IMR-90 (cell line): Measurements from ENCODE around the gene PRKACB. TPM values are rescaled to one million over a fixed set of nuclear protein-coding genes. Genes with fewer than 3 reads are reported as not detected.

Experiments used
- ATAC-seq: fragments of 200-7000 bp; cut with Tn5 transposase; 2 replicates; pipeline ENCODE4 v1.9.1; 2020; ENCODE audit warnings: low read depth, mild to moderate bottlenecking, moderate library complexity
- BruUV-seq: library from RNA; stranded (reverse); fragments of 400-500 nt; replicated peaks from 2 replicates; lab custom pipeline; 2021; lab: Mats Ljungman, UMichigan
- CTCF ChIA-PET: fragments of 300-600 bp; formaldehyde crosslinking; extraction: SDS; loops from one replicate; lab custom pipeline; 2021; ENCODE audit warnings: antibody characterized with exemption; lab: Yijun Ruan, JAX
- POLR2A ChIA-PET: fragments of 300-600 bp; sonication (Branson Sonifier 250); formaldehyde crosslinking; loops from one replicate; lab custom pipeline; 2022; ENCODE audit warnings: antibody characterized with exemption; ENCODE audit not compliant: unreplicated experiment; lab: Charles Lee
- DNase-seq: peaks from one replicate; pipeline ENCODE4 v3.0.0; 2013
- H2AFZ ChIP-seq: replicated peaks from 2 replicates; pipeline ENCODE3; 2013; ENCODE audit warnings: low read length, mild to moderate bottlenecking; ENCODE audit not compliant: poor library complexity
- H2AK5ac ChIP-seq: 2 replicates; pipeline ENCODE4 v1.6.1; 2013; ENCODE audit warnings: low read depth, low read length, inconsistent platforms
- H2AK9ac ChIP-seq: replicated peaks from 2 replicates; pipeline ENCODE3; 2013; ENCODE audit warnings: mild to moderate bottlenecking, low read depth, low read length, moderate library complexity; ENCODE audit not compliant: poor library complexity
- H2BK120ac ChIP-seq: 2 replicates; pipeline ENCODE4 v1.6.1; 2013; ENCODE audit warnings: low read depth, low read length, inconsistent platforms
- H2BK15ac ChIP-seq: 3 replicates; pipeline ENCODE4 v1.6.1; 2013; ENCODE audit warnings: low read depth, low read length, inconsistent platforms
- H2BK20ac ChIP-seq: 2 replicates; pipeline ENCODE4 v1.6.1; 2013; ENCODE audit warnings: low read depth, mild to moderate bottlenecking, inconsistent platforms, low read length, moderate library complexity
- H2BK5ac ChIP-seq: 2 replicates; pipeline ENCODE4 v1.6.1; 2013; ENCODE audit warnings: mild to moderate bottlenecking, low read depth, low read length, inconsistent platforms; ENCODE audit not compliant: poor library complexity, severe bottlenecking
- H3K14ac ChIP-seq: replicated peaks from 2 replicates; pipeline ENCODE4 v1.6.1; 2013; ENCODE audit warnings: low read depth, low read length, inconsistent platforms
- H3K18ac ChIP-seq: 2 replicates; pipeline ENCODE4 v1.6.1; 2013; ENCODE audit warnings: low read depth, low read length, control low read depth
- H3K23ac ChIP-seq: 2 replicates; pipeline ENCODE4 v1.6.1; 2013; ENCODE audit warnings: low read depth, low read length, inconsistent platforms
- H3K27ac ChIP-seq: 2 replicates; pipeline ENCODE4 v1.5.1; 2013; ENCODE audit warnings: mild to moderate bottlenecking, control low read depth, low read length; ENCODE audit not compliant: insufficient read depth
- H3K27me3 ChIP-seq: 2 replicates; pipeline ENCODE4 v1.6.1; 2013; ENCODE audit warnings: low read length; ENCODE audit not compliant: control insufficient read depth, insufficient read depth
- H3K36me3 ChIP-seq: 2 replicates; pipeline ENCODE4 v1.6.1; 2013; ENCODE audit warnings: low read length, mixed read lengths; ENCODE audit not compliant: control insufficient read depth, insufficient read depth
- H3K4ac ChIP-seq: 2 replicates; pipeline ENCODE4 v1.6.1; 2013; ENCODE audit warnings: low read depth, low read length, inconsistent platforms
- H3K4me1 ChIP-seq: 2 replicates; pipeline ENCODE4 v1.6.1; 2013; ENCODE audit warnings: low read length, mixed read lengths; ENCODE audit not compliant: control insufficient read depth, insufficient read depth
- H3K4me2 ChIP-seq: 2 replicates; pipeline ENCODE4 v1.6.1; 2013; ENCODE audit warnings: low read depth, mild to moderate bottlenecking, control low read depth, low read length, moderate library complexity
- H3K4me3 ChIP-seq: 2 replicates; pipeline ENCODE4 v1.5.1; 2013; ENCODE audit warnings: low read depth, mild to moderate bottlenecking, control low read depth, low read length, moderate library complexity; ENCODE audit not compliant: insufficient read depth
- H3K56ac ChIP-seq: 2 replicates; pipeline ENCODE4 v1.6.1; 2013; ENCODE audit warnings: low read length, inconsistent platforms; ENCODE audit not compliant: insufficient read depth; ENCODE audit errors: extremely low read depth
- H3K79me1 ChIP-seq, 2 experiments: 2 replicates each; pipeline ENCODE4 v1.6.1; 2013; ENCODE audit warnings: low read length in 2 of 2, inconsistent platforms in 1 of 2, low read depth in 1 of 2
- H3K9ac ChIP-seq: 2 replicates; pipeline ENCODE4 v1.6.1; 2013; ENCODE audit warnings: low read depth, low read length, control low read depth
- H3K9me1 ChIP-seq: 2 replicates; pipeline ENCODE4 v1.6.1; 2013; ENCODE audit warnings: low read length, inconsistent platforms; ENCODE audit not compliant: insufficient read depth
- H3K9me3 ChIP-seq: 2 replicates; pipeline ENCODE4 v1.6.1; 2013; ENCODE audit warnings: low read length; ENCODE audit not compliant: control insufficient read depth, insufficient read depth
- H4K20me1 ChIP-seq: 2 replicates; pipeline ENCODE4 v1.6.1; 2013; ENCODE audit warnings: low read length, inconsistent platforms; ENCODE audit not compliant: insufficient read depth
- H4K5ac ChIP-seq: 2 replicates; pipeline ENCODE4 v1.6.1; 2013; ENCODE audit warnings: mild to moderate bottlenecking, low read depth, low read length, control low read depth
- H4K8ac ChIP-seq, 2 experiments: 2 replicates each; pipeline ENCODE4 v1.6.1; 2013; ENCODE audit warnings: low read depth in 2 of 2, low read length in 2 of 2, control low read depth in 1 of 2, inconsistent platforms in 1 of 2
- H4K91ac ChIP-seq: 2 replicates; pipeline ENCODE4 v1.6.1; 2013; ENCODE audit warnings: low read depth, low read length, inconsistent platforms; ENCODE audit not compliant: insufficient read depth
- CTCF ChIP-seq: conservative IDR thresholded peaks from 2 replicates; pipeline ENCODE4 v1.5.1; 2012; ENCODE audit warnings: mild to moderate bottlenecking, low read depth, low read length, improper control_type of control experiment
- MAZ ChIP-seq: IDR thresholded peaks from 2 replicates; pipeline ENCODE4 v1.6.1; 2012; ENCODE audit warnings: low read depth, mild to moderate bottlenecking, low read length, improper control_type of control experiment, moderate library complexity, borderline replicate concordance
- RAD21 ChIP-seq: IDR thresholded peaks from 2 replicates; pipeline ENCODE4 v1.6.1; 2012; ENCODE audit warnings: low read length, improper control_type of control experiment
- SMC3 ChIP-seq: fragments of 150-350 bp; IDR thresholded peaks from 2 replicates; pipeline ENCODE4 v1.6.1; 2016; ENCODE audit warnings: low read depth, mild to moderate bottlenecking, antibody characterized with exemption, low read length, moderate library complexity
- WGBS, 2 experiments: methylation state at CpG; one replicate each; pipeline versions ENCODE4 v1.1.5 to v1.1.7; 2013; ENCODE audit warnings: missing lambda C conversion rate in 2 of 2; ENCODE audit not compliant: insufficient read length in 1 of 2; ENCODE audit errors: extremely low coverage in 2 of 2; 5-methylcytosine and 5-hydroxymethylcytosine counted together
- dilution Hi-C: fragments of 300-500 bp; cut with HindIII; formaldehyde crosslinking; loops from one replicate; pipeline ENCODE4 v1.14.3; 2018; ENCODE audit warnings: low sequenced_read_pairs; ENCODE audit not compliant: unreplicated experiment
- in situ Hi-C: fragments of 300-500 bp; cut with MboI; formaldehyde crosslinking; loops from 3 replicates; pipeline ENCODE4 v1.14.3; 2019; ENCODE audit warnings: low sequenced_read_pairs, inconsistent platforms, mixed read lengths
- intact Hi-C: fragments of 100-400 bp; cut with micrococcal nuclease; formaldehyde crosslinking; loops from 2 replicates; pipeline ENCODE4 v1.10.0; 2022
- polyA plus RNA-seq, 3 experiments: library from polyadenylated mRNA; depleted of rRNA; stranded (reverse); fragments of >200 nt; gene quantifications; 2 replicates each; pipeline ENCODE4 v1.2.3, GENCODE V29; 2012; ENCODE audit warnings: low replicate concordance in 1 of 3
- total RNA-seq: library from RNA; depleted of rRNA; stranded (reverse); fragments of >200 nt; gene quantifications from 2 replicates; pipeline ENCODE4 v1.2.3, GENCODE V29; 2012

Gene PRKACB
- total and polyA plus RNA-seq, 2 of the 4 experiments (the other 2 are of a cell fraction): 8.2 to 8.3 TPM

GRCh38 chr1:84141182-84142003 lies 2.7 kb upstream of the PRKACB start:
- Histone ChIP-seq H2BK20ac (no peak overlapping the region), H2AK5ac (no peak overlapping the region), H2BK120ac (no peak overlapping the region), H3K36me3 (no peaks in the 10 kb centered on the region), H3K23ac (no peak overlapping the region), H2BK15ac (no peak overlapping the region; the same call in 2 of the 3 replicates), H4K8ac (no peak overlapping the region), H3K4me3 (no peak overlapping the region), H3K9me3 (no peaks in the 10 kb centered on the region), H4K5ac (no peak overlapping the region), H4K91ac (no peak overlapping the region), H2AFZ (no peak overlapping the region), H3K4ac (no peak overlapping the region), H3K56ac (no peak overlapping the region), H3K9ac (no peak overlapping the region), H3K4me2 (no peak overlapping the region), H3K9me1 (no peaks in the 10 kb centered on the region), H3K27me3 (no peaks in the 10 kb centered on the region), H3K79me1 (peaks cover 0 to 10% of the 10 kb centered on the region in 2 experiments; a peak in 2 of 4 replicates), H4K20me1 (no peaks in the 10 kb centered on the region), H2BK5ac (peak overlapping the region; percentile 33), H3K4me1 (peaks cover 5% of the 10 kb centered on the region), H2AK9ac (no peak overlapping the region), H3K14ac (no peak overlapping the region), H3K27ac (no peak overlapping the region), H3K18ac (no peak overlapping the region)
- BruUV-seq: no TSS peak
- peak; percentile 40 for DNase-seq
- ATAC-seq: peak; percentile 29; the same call in 1 of the 2 replicates
- no peak for TF ChIP-seq MAZ
- TF ChIP-seq RAD21: peak; percentile 72
- TF ChIP-seq CTCF: peak; percentile 70
- peak; percentile 80 for TF ChIP-seq SMC3
- ChIA-PET CTCF (interaction anchor here (0.6 to 1.4 kb wide), 9 partner anchors 102 to 463 kb away, joined by 3 to 5 read pairs (median 3); no protein-coding TSS in a partner anchor), POLR2A (no interaction called here)
- intact Hi-C loops (loop anchor here (1.0 to 5.0 kb wide), 5 partner anchors 292 to 796 kb away; partner anchors contain the start of genes GNG5 and SPATA1), dilution Hi-C loops (loop anchor here (25.0 kb wide), 1 partner anchor 296 kb away; no protein-coding TSS in a partner anchor), in situ Hi-C loops (loop anchor here (25.0 kb wide), 1 partner anchor 471 kb away; no protein-coding TSS in a partner anchor)
- 67% methylated on average over 1 of the region's 9 CpGs; no CpG with 5 or more reads in 1 of the 2 experiments for whole genome bisulfite sequencing, 2 experiments
